Measurements from ENCODE around the gene NDUFS8. TPM values are rescaled to one million over a fixed set of nuclear protein-coding genes. Genes with fewer than 3 reads are reported as not detected.
A peak's percentile ranks its signal among the peaks of the same experiment; 100 is the strongest.

The NDUFS8 gene
- total RNA-seq, 2 donors from 2014 or later, result 150 to 168 TPM

- Histone ChIP-seq H3K36me3 (ENCODE audit: control insufficient read depth, insufficient read depth, low read length) (peaks cover 8% of the 10 kb centered on the region), H3K4me3 (ENCODE audit: low read length) (no peak overlapping the region), H3K9ac (ENCODE audit: extremely low read depth, low read length, poor library complexity, severe bottlenecking) (no peak overlapping the region), H3K27me3 (ENCODE audit: control insufficient read depth, insufficient read depth, low read length, poor library complexity, severe bottlenecking) (no peaks in the 10 kb centered on the region), H3K27ac (ENCODE audit: low read depth, low read length) (no peak overlapping the region), H3K4me1 (ENCODE audit: control insufficient read depth, insufficient read depth, low read length) (no peaks in the 10 kb centered on the region), H3K9me3 (ENCODE audit: control insufficient read depth, low read length) (peaks cover 7% of the 10 kb centered on the region)
- Mint-ChIP-seq H3K36me3 (ENCODE audit: low read depth) (peaks cover 19% of the 10 kb centered on the region), H3K27ac (no peak overlapping the region), H3K4me3 (no peak overlapping the region), H3K27me3 (ENCODE audit: insufficient read depth) (no peaks in the 10 kb centered on the region), H3K4me1 (peaks cover 4% of the 10 kb centered on the region), H3K9me3 (peaks cover 16% of the 10 kb centered on the region)
- TF ChIP-seq CTCF (conservative IDR thresholded peaks at IDR 0.05), result no peak
- WGBS, 2 experiments (ENCODE audit: insufficient coverage in 1 of 2, insufficient read length in 1 of 2), result 93 to 96% methylated on average over 8 to 21 of the region's 21 CpGs
- DNase-seq, result no peak
Observed at GRCh38 chr11:68027667-68028066, 2.8 kb upstream of the NDUFS8 start.

- Histone ChIP-seq H3K4me1 (ENCODE audit: control insufficient read depth, insufficient read depth, low read length) (no peaks in the 10 kb centered on the region), H3K27ac (ENCODE audit: low read depth, low read length) (no peak overlapping the region), H3K36me3 (ENCODE audit: control insufficient read depth, insufficient read depth, low read length) (peaks cover 20% of the 10 kb centered on the region), H3K9me3 (ENCODE audit: control insufficient read depth, low read length) (peaks cover 7% of the 10 kb centered on the region), H3K9ac (ENCODE audit: extremely low read depth, low read length, poor library complexity, severe bottlenecking) (no peak overlapping the region), H3K4me3 (ENCODE audit: low read length) (peak overlapping the region; percentile 98), H3K27me3 (ENCODE audit: control insufficient read depth, insufficient read depth, low read length, poor library complexity, severe bottlenecking) (no peaks in the 10 kb centered on the region)
- H3K27me3 Mint-ChIP-seq (ENCODE audit: insufficient read depth), result no peaks in the 10 kb centered on the region
- WGBS, 2 experiments (ENCODE audit: insufficient coverage in 1 of 2, insufficient read length in 1 of 2), result 92 to 99% methylated on average over 10 to 12 of the region's 12 CpGs
- no peak for DNase-seq
- peak overlapping the region; percentile 84 for H3K4me3 Mint-ChIP-seq
- no peak for TF ChIP-seq CTCF (conservative IDR thresholded peaks at IDR 0.05)
- peaks cover 24% of the 10 kb centered on the region for H3K36me3 Mint-ChIP-seq (ENCODE audit: low read depth)
- no peak overlapping the region for H3K27ac Mint-ChIP-seq
- peaks cover 16% of the 10 kb centered on the region for H3K9me3 Mint-ChIP-seq
- peaks cover 4% of the 10 kb centered on the region for H3K4me1 Mint-ChIP-seq
Observed at GRCh38 chr11:68028802-68029545, 1.5 kb upstream of the NDUFS8 start.

GRCh38 chr11:68031144-68031464, 623 bp downstream of the NDUFS8 start:
- no peak for DNase-seq
- H3K27me3 Mint-ChIP-seq (ENCODE audit: insufficient read depth), result no peaks in the 10 kb centered on the region
- H3K4me1 Mint-ChIP-seq, result peaks cover 4% of the 10 kb centered on the region
- peaks cover 26% of the 10 kb centered on the region for H3K36me3 ChIP-seq (ENCODE audit: control insufficient read depth, insufficient read depth, low read length)
- H3K27me3 ChIP-seq (ENCODE audit: control insufficient read depth, insufficient read depth, low read length, poor library complexity, severe bottlenecking), result no peaks in the 10 kb centered on the region
- TF ChIP-seq CTCF (conservative IDR thresholded peaks at IDR 0.05), result no peak
- peaks cover 16% of the 10 kb centered on the region for H3K9me3 Mint-ChIP-seq
- peak overlapping the region; percentile 79 for H3K27ac Mint-ChIP-seq
- H3K27ac ChIP-seq (ENCODE audit: low read depth, low read length), result no peak overlapping the region
- H3K36me3 Mint-ChIP-seq (ENCODE audit: low read depth), result peaks cover 19% of the 10 kb centered on the region
- peak overlapping the region; percentile 84 for H3K4me3 Mint-ChIP-seq
- H3K9ac ChIP-seq (ENCODE audit: extremely low read depth, low read length, poor library complexity, severe bottlenecking), result peak overlapping the region; percentile 88
- H3K4me1 ChIP-seq (ENCODE audit: control insufficient read depth, insufficient read depth, low read length), result no peaks in the 10 kb centered on the region
- WGBS, 2 experiments (ENCODE audit: insufficient coverage in 1 of 2, insufficient read length in 1 of 2), result 22 to 30% methylated on average over 4 to 10 of the region's 10 CpGs
- peaks cover 7% of the 10 kb centered on the region for H3K9me3 ChIP-seq (ENCODE audit: control insufficient read depth, low read length)
- peak overlapping the region; percentile 98 for H3K4me3 ChIP-seq (ENCODE audit: low read length)
